GM23338 (cell line): Measurements from ENCODE around the gene OLFML2B. TPM values are rescaled to one million over a fixed set of nuclear protein-coding genes. Genes with fewer than 3 reads are reported as not detected.

Experiments used
- ATAC-seq: fragments of 200-7000 bp; cut with Tn5 transposase; 3 replicates; pipeline ENCODE4 v1.9.1; 2020
- DNase-seq: peaks from one replicate; pipeline ENCODE4 v3.0.0-alpha.2; 2015; ENCODE audit warnings: low spot score
- H2AFZ ChIP-seq: fragments of 200-600 bp; sonication (generic); 2 replicates; pipeline ENCODE4 v1.8.0; 2016; ENCODE audit warnings: antibody characterized with exemption, mild to moderate bottlenecking, moderate library complexity
- H3F3A ChIP-seq: fragments of 200-600 bp; sonication (generic); replicated peaks from 2 replicates; pipeline ENCODE4 v1.8.0; 2017; ENCODE audit warnings: antibody characterized with exemption, mixed run types, low read depth
- H3K27ac ChIP-seq: fragments of 200-600 bp; sonication (generic); 2 replicates; pipeline ENCODE4 v1.6.1; 2016; ENCODE audit warnings: low read depth
- H3K27me3 ChIP-seq: fragments of 200-600 bp; sonication (generic); 2 replicates; pipeline ENCODE4 v1.8.0; 2016; ENCODE audit warnings: mild to moderate bottlenecking, mixed run types, moderate library complexity; ENCODE audit not compliant: insufficient read depth
- H3K36me3 ChIP-seq: fragments of 200-600 bp; sonication (generic); 2 replicates; pipeline ENCODE4 v1.8.0; 2016; ENCODE audit warnings: mild to moderate bottlenecking; ENCODE audit not compliant: insufficient read depth
- H3K4me1 ChIP-seq: fragments of 200-600 bp; sonication (generic); 2 replicates; pipeline ENCODE4 v1.8.0; 2016; ENCODE audit warnings: mild to moderate bottlenecking, moderate library complexity; ENCODE audit not compliant: insufficient read depth
- H3K4me2 ChIP-seq: fragments of 200-600 bp; sonication (generic); 2 replicates; pipeline ENCODE4 v1.7.1; 2017; ENCODE audit warnings: mixed run types
- H3K4me3 ChIP-seq: fragments of 200-600 bp; sonication (generic); 2 replicates; pipeline ENCODE4 v1.6.1; 2016; ENCODE audit warnings: mixed run types
- H3K79me2 ChIP-seq: fragments of 200-600 bp; sonication (generic); replicated peaks from 2 replicates; pipeline ENCODE4 v1.8.0; 2017; ENCODE audit warnings: mild to moderate bottlenecking; ENCODE audit not compliant: insufficient read depth
- H3K9me2 ChIP-seq: fragments of 200-600 bp; sonication (generic); 2 replicates; pipeline ENCODE4 v1.8.0; 2017; ENCODE audit not compliant: insufficient read depth
- H4K20me1 ChIP-seq: fragments of 200-600 bp; sonication (generic); replicated peaks from 2 replicates; pipeline ENCODE4 v1.8.0; 2017; ENCODE audit warnings: mild to moderate bottlenecking; ENCODE audit not compliant: insufficient read depth
- H3K27ac Mint-ChIP-seq: 2 replicates; pipeline ENCODE4 v1.8.0; 2020; ENCODE audit warnings: inconsistent platforms, mild to moderate bottlenecking, moderate library complexity, mixed read lengths
- H3K27me3 Mint-ChIP-seq: 3 replicates; pipeline ENCODE4 v1.8.0; 2022; ENCODE audit warnings: low read depth, mild to moderate bottlenecking, moderate library complexity, mixed read lengths, inconsistent platforms; ENCODE audit not compliant: insufficient read depth, poor library complexity
- H3K36me3 Mint-ChIP-seq: 3 replicates; pipeline ENCODE4 v1.8.0; 2021; ENCODE audit warnings: low read depth, mild to moderate bottlenecking, inconsistent platforms, moderate library complexity, mixed read lengths
- H3K4me1 Mint-ChIP-seq: 3 replicates; pipeline ENCODE4 v1.8.0; 2020; ENCODE audit warnings: mild to moderate bottlenecking, inconsistent platforms, mixed read lengths
- H3K4me3 Mint-ChIP-seq: 3 replicates; pipeline ENCODE4 v1.8.0; 2021; ENCODE audit warnings: moderate library complexity, mild to moderate bottlenecking, inconsistent platforms, mixed read lengths
- H3K9me3 Mint-ChIP-seq: 3 replicates; pipeline ENCODE4 v1.8.0; 2020; ENCODE audit warnings: moderate library complexity, mild to moderate bottlenecking, inconsistent platforms, mixed read lengths
- CREB1 ChIP-seq: fragments of 250-450 bp; sonication (Bioruptor Pico); IDR thresholded peaks from 2 replicates; pipeline ENCODE4 v1.5.0; 2020; ENCODE audit warnings: low read depth, mild to moderate bottlenecking, moderate library complexity
- CTCF ChIP-seq, 2 experiments: fragments of 200-600 bp in 1 of 2; sonication (generic) in 1 of 2; conservative IDR thresholded peaks; 2 replicates each; pipeline versions ENCODE4 v1.5.1 to v1.6.1; 2016 to 2017; ENCODE audit warnings: antibody characterized with exemption in 2 of 2, low read depth in 2 of 2, mild to moderate bottlenecking in 2 of 2, moderate library complexity in 1 of 2
- ETS1 ChIP-seq: IDR thresholded peaks from 2 replicates; pipeline ENCODE4 v1.6.1; 2016; ENCODE audit warnings: antibody characterized with exemption
- EZH2 ChIP-seq: fragments of 200-600 bp; sonication (generic); IDR thresholded peaks from one replicate; pipeline ENCODE4 v1.8.0; 2017; ENCODE audit warnings: antibody characterized with exemption, mild to moderate bottlenecking, low read depth; ENCODE audit not compliant: unreplicated experiment
- EZH2phosphoT487 ChIP-seq: fragments of 200-600 bp; sonication (generic); IDR thresholded peaks from one replicate; pipeline ENCODE4 v1.8.1; 2018; ENCODE audit warnings: antibody characterized with exemption; ENCODE audit not compliant: unreplicated experiment
- JUNB ChIP-seq: IDR thresholded peaks from one replicate; pipeline ENCODE4 v1.6.1; 2016; ENCODE audit warnings: antibody characterized with exemption; ENCODE audit not compliant: unreplicated experiment
- NANOG ChIP-seq: IDR thresholded peaks from 2 replicates; pipeline ENCODE4 v1.6.1; 2016; ENCODE audit warnings: antibody characterized with exemption, borderline replicate concordance
- POLR2AphosphoS5 ChIP-seq: IDR thresholded peaks from 2 replicates; pipeline ENCODE4 v1.6.1; 2016; ENCODE audit warnings: antibody characterized with exemption, low read depth
- REST ChIP-seq: IDR thresholded peaks from one replicate; pipeline ENCODE4 v1.6.1; 2018; ENCODE audit warnings: antibody characterized with exemption; ENCODE audit not compliant: unreplicated experiment
- STAT1 ChIP-seq: IDR thresholded peaks from one replicate; pipeline ENCODE4 v1.6.1; 2016; ENCODE audit warnings: antibody characterized with exemption; ENCODE audit not compliant: unreplicated experiment
- ZNF114 ChIP-seq: fragments of 250-450 bp; sonication (Bioruptor Pico); IDR thresholded peaks from 2 replicates; pipeline ENCODE4 v1.5.0; 2020; ENCODE audit warnings: mild to moderate bottlenecking, moderate library complexity
- ZNF331 ChIP-seq: fragments of 250-450 bp; sonication (Bioruptor Pico); IDR thresholded peaks from 2 replicates; pipeline ENCODE4 v1.5.0; 2020; ENCODE audit warnings: low read depth, mild to moderate bottlenecking, moderate library complexity
- ZNF462 ChIP-seq: fragments of 250-450 bp; sonication (Bioruptor Pico); IDR thresholded peaks from 2 replicates; pipeline ENCODE4 v1.5.0; 2020; ENCODE audit warnings: mild to moderate bottlenecking, moderate library complexity
- polyA plus RNA-seq: library from polyadenylated mRNA; unstranded; fragments of >200 nt; fragmentation: Nextera tagmentation; extraction: Ambion mirVana; gene quantifications from 2 replicates; pipeline ENCODE4 v1.2.1, GENCODE V29; 2016
- total RNA-seq: library from RNA; depleted of rRNA; stranded (reverse); fragments of >200 nt; shearing (Covaris generic); gene quantifications from 2 replicates; pipeline ENCODE4 v1.2.3, GENCODE V29; 2014

The OLFML2B gene
- total and polyA plus RNA-seq, 2 experiments from 2014 or later, result 2.9 to 4.3 TPM

- Histone ChIP-seq H3K9me2 (no peaks in the 10 kb centered on the region), H3F3A (peaks cover 11% of the 10 kb centered on the region; the same call in 1 of the 2 replicates), H4K20me1 (peaks cover 8% of the 10 kb centered on the region; the same call in 1 of the 2 replicates), H3K4me3 (no peak overlapping the region), H3K4me2 (no peak overlapping the region), H3K36me3 (no peaks in the 10 kb centered on the region), H3K27me3 (peaks cover 8% of the 10 kb centered on the region; the same call in 1 of the 2 replicates), H2AFZ (no peak overlapping the region), H3K79me2 (peaks cover 15% of the 10 kb centered on the region), H3K27ac (no peak overlapping the region), H3K4me1 (peaks cover 38% of the 10 kb centered on the region)
- Mint-ChIP-seq H3K4me3 (no peak overlapping the region), H3K4me1 (peaks cover 54% of the 10 kb centered on the region), H3K27ac (no peak overlapping the region), H3K9me3 (no peaks in the 10 kb centered on the region), H3K36me3 (no peaks in the 10 kb centered on the region; the same call in 2 of the 3 replicates), H3K27me3 (peaks cover 8% of the 10 kb centered on the region)
- TF ChIP-seq REST, result no peak
- TF ChIP-seq EZH2phosphoT487, result no peak
- no peak for TF ChIP-seq ZNF114 (CRISPR knock-in tag)
- no peak for TF ChIP-seq JUNB
- TF ChIP-seq ZNF462 (CRISPR knock-in tag), result no peak
- no peak for TF ChIP-seq STAT1
- TF ChIP-seq ETS1, result no peak
- TF ChIP-seq NANOG, result no peak
- TF ChIP-seq ZNF331 (CRISPR knock-in tag), result no peak
- TF ChIP-seq POLR2AphosphoS5, result no peak
- TF ChIP-seq CTCF (conservative IDR thresholded peaks at IDR 0.05; ENCODE audit: low read depth in 2 of 2), result no peak
- no peak for TF ChIP-seq CREB1
- no peak for TF ChIP-seq EZH2
- DNase-seq (no peak), ATAC-seq (no peak)
These were observed 43.8 kb upstream of the OLFML2B start for GRCh38 chr1:162067466-162067865.
